Left lobe of liver (tissue), 2 donors: ENCODE results near the gene CLEC18B. TPM values are rescaled to one million over a fixed set of nuclear protein-coding genes. Genes with fewer than 3 reads are reported as not detected.
"Not testable (repeated sequence)": the region's sequence is repeated elsewhere in the genome, so short reads cannot be mapped to it uniquely, and the experiment has no call there.

ENCODE experiments used
- ATAC-seq: fragments of 200-7000 bp; cut with Tn5 transposase; one replicate; pipeline ENCODE4 v1.9.1; 2020; ENCODE audit warnings: mild to moderate bottlenecking, moderate library complexity
- DNase-seq: peaks from one replicate; pipeline ENCODE4 v3.0.0-alpha.2; 2020; ENCODE audit warnings: low spot score
- total RNA-seq: library from RNA; stranded (reverse); gene quantifications from one replicate; pipeline ENCODE4 v1.2.1, GENCODE V29; 2021
- donor health status: DM: no; HTN: no; CAD: no; lungs with moderate emphysema.
- donor health status: DM: no; HTN: yes; CAD: no.

The CLEC18B gene
- total RNA-seq, 1 donor from 2014 or later: 1.1 TPM

DNA sequence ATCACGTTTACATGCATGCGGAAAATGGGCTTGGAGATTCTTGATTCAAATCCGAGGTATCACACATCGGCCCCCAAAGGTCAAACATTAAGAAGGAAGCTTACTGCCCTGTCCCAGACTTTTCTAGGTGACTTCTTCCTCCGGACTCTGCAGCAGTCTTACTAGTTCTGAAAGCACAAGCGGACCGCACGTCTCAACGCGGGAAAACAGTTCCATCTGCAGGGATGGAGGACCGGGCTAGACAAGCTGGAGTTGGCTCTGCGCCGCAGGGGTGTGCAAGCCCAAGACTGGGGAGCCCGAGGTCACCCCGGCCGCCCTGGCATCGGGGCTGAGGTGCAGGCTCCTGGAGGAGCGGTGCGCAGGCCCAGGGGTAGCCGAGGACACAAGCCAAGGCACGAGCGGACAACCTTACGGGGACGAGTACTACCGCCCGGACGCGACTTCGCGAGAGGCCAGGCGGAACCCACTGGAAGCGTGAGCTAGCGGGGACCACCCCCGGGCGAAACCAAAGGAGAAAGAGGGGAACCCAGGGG lies 53.7 kb downstream of the CLEC18B start:
- ATAC-seq: peak; percentile 47
- peak; percentile 61 for DNase-seq

DNA sequence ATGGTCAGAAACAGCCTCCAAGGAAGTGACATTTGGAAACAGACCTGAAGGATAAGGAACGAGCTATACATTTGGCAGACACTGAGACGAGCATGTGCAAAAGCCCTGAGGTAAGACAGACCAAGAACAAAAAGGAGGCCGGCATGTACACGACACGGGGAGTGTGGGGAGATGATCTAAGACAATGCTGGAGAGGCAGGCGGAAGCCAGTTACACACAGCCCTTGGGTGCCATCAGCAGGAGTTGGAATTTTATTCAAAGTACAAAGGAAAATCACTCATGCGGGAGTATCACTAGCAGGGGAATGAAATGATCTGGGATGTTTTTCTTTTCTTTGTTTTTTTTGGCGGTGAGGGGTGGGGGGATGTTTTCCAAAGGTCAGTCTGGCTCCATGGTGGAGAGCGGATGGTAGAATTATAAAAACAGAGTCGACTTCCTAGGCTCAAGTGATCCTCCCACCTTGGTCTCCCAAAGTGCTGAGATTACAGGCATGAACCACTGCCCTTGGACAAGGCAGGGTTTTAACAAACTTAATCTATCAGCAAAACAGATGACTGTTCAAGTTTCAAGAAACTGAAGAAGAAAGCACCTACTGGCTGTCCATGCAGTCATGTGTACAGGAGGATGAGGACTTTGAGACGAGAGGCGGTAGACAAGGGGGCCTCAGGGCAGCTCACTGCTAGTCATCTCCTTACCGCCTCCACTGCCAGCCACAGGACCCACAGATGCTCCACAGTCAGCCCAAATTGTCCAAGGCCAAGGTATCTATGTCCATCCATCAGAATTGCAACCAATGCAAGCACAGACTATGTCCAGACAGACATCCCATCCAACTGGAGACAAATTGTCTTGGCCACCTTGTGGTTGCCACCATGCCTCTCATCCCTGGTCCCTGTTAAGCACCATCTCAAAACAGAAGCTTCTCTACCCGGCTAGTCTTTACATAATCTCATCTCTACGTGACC lies 59.4 kb downstream of the CLEC18B start:
- not testable (repeated sequence) for DNase-seq
- peak; percentile 19 for ATAC-seq

Other genes starting within 250 kb of the CLEC18B start
- 39.4 TPM for gene PSMD7, start 124.7 kb downstream of the CLEC18B start, total RNA-seq
- 0.38 TPM for gene NPIPB15, start 45.2 kb downstream of the CLEC18B start, total RNA-seq
- 49.6 TPM for gene GLG1, start 185.6 kb upstream of the CLEC18B start, total RNA-seq
- gene RFWD3, start 245.4 kb upstream of the CLEC18B start, total RNA-seq: 8.8 TPM